Heart right ventricle (tissue), 16 donors: ENCODE results near the gene INTS1. TPM values are rescaled to one million over a fixed set of nuclear protein-coding genes. Genes with fewer than 3 reads are reported as not detected.
A peak's percentile ranks its signal among the peaks of the same experiment; 100 is the strongest.

ENCODE experiments used
- ATAC-seq, 8 donors: fragments of 200-7000 bp; cut with Tn5 transposase; one replicate each; pipeline ENCODE4 v1.9.1; 2020; ENCODE audit warnings: mild to moderate bottlenecking in 8 of 8, moderate library complexity in 8 of 8, moderate number of reproducible peaks in 1 of 8
- DNase-seq, 2 donors: peaks; one replicate each; pipeline ENCODE4 v3.0.0-alpha.2; 2020
- H3K27ac ChIP-seq, 10 donors: fragments of 200-600 bp; sonication (generic) in 2 of 10; one replicate each; pipeline versions ENCODE4 v1.5.0 to v1.8.0; 2020 to 2022; ENCODE audit warnings: mild to moderate bottlenecking in 3 of 10
- H3K27me3 ChIP-seq, 7 donors: fragments of 200-600 bp; one replicate each; pipeline ENCODE4 v1.8.0; 2021 to 2022; ENCODE audit warnings: mild to moderate bottlenecking in 2 of 7
- H3K36me3 ChIP-seq, 9 donors: fragments of 200-600 bp; sonication (generic) in 1 of 9; one replicate each; pipeline versions ENCODE4 v1.5.0 to v1.8.0; 2020 to 2022; ENCODE audit warnings: mild to moderate bottlenecking in 2 of 9
- H3K4me1 ChIP-seq, 9 donors: fragments of 200-600 bp; sonication (generic) in 1 of 9; one replicate each; pipeline versions ENCODE4 v1.5.0 to v1.8.0; 2020 to 2022; ENCODE audit warnings: mild to moderate bottlenecking in 4 of 9
- H3K4me3 ChIP-seq, 10 donors: fragments of 200-600 bp; sonication (generic) in 2 of 10; one replicate each; pipeline versions ENCODE4 v1.5.0 to v1.8.0; 2020 to 2022; ENCODE audit warnings: mild to moderate bottlenecking in 7 of 10, moderate library complexity in 2 of 10
- H3K9me3 ChIP-seq, 11 donors: fragments of 200-600 bp in 10 of 11; sonication (generic) in 2 of 11; one replicate each; pipeline versions ENCODE4 v1.5.0 to v1.8.0; 2013 to 2022; ENCODE audit warnings: mild to moderate bottlenecking in 2 of 11, control low read depth in 1 of 11, moderate library complexity in 1 of 11
- CTCF ChIP-seq, 9 donors: fragments of 200-600 bp; sonication (generic) in 2 of 9; IDR thresholded peaks; one replicate each; pipeline versions ENCODE4 v1.5.0 to v1.8.0; 2021 to 2022; ENCODE audit warnings: antibody characterized with exemption in 9 of 9, mild to moderate bottlenecking in 5 of 9, moderate library complexity in 1 of 9
- WGBS, 2 donors: extraction: QIAGEN DNeasy Blood & Tissue Kit; methylation state at CpG; one replicate each; pipeline ENCODE4 v1.1.7; 2013; ENCODE audit warnings: inconsistent platforms in 1 of 2; 5-methylcytosine and 5-hydroxymethylcytosine counted together
- intact Hi-C, 10 donors: fragments of 100-400 bp; cut with DNase I; formaldehyde crosslinking; loops; one replicate each; pipeline versions ENCODE4 v1.11.1 to v1.14.2; 2022
- polyA plus RNA-seq, 2 donors: library from polyadenylated mRNA; stranded (reverse); fragments of 200-250 nt; gene quantifications; one replicate each; pipeline ENCODE4 v1.2.3, GENCODE V29; 2013
- total RNA-seq, 10 donors: library from RNA; stranded (reverse); fragmentation: NEBNext Ultra II Directional in 3 of 10; extraction: Animal tissue kit (Norgen Biotek cat#: 25700) in 3 of 10; gene quantifications; one replicate each; pipeline versions ENCODE4 v1.2.1 to v1.2.4, GENCODE V29; 2021 to 2023
- donor health status: Arrhythmogenic right ventricular cardiomyopathy.
- donor health status: ischemic (EF 13 %, LVEDD 7.1; RV severe dilation, severe dysfunction).
- donor health status: healthy with polysubstance abuse.
- donor health status: DM: no; HTN: yes; CAD: no.
- donor health status: DM: no; HTN: no; CAD: no.
- donor health status: ischemic (EF 25% LVEDD 6.9; RV normal size, moderate dysfunction).
- donor health status: ischemic (EF 25% LVEDD 5.7; RV mildly dilated, moderate dysfunction).
- donor health status: healthy.
- donor health status: DM: yes; HTN: yes; CAD: no.
- donor health status: Ischemic cardiomyopathy.
- donor health status: ischemic (EF 35%, LVEDD 5.7; RV mildly dilated, moderate dysfunction).
- donor health status: nonischemic (EF 11% LVEDD 7.7; RV severe dilation, severe dysfunction).
- donor health status: DM: yes; HTN: yes; CAD: no.
- donor health status: PGD.
- donor health status: ischemic (EF 29% LVEDD 5.4; RV normal size, mild dysfunction).
- donor health status: nonischemic (EF 23%, LVEDD 6.1; RV moderate dilation, normal function).

INTS1 gene
- total and polyA plus RNA-seq, 12 donors, result 41.5 to 59.4 (median 45.4) TPM

GRCh38 chr7:1422512-1423263 is 81.5 kb downstream of the INTS1 start:
- DNase-seq (no peak), ATAC-seq (peak in 2 of 8 donors; percentile 11 to 28)
- Histone ChIP-seq H3K9me3 (no peaks in the 10 kb centered on the region), H3K4me1 (peaks cover 0 to 8% (median 3%) of the 10 kb centered on the region in 9 donors), H3K4me3 (no peak overlapping the region), H3K27me3 (peaks cover 0 to 65% (median 53%) of the 10 kb centered on the region in 7 donors), H3K36me3 (no peaks in the 10 kb centered on the region), H3K27ac (no peak overlapping the region)
- no peak for TF ChIP-seq CTCF (IDR thresholded peaks at IDR 0.05)
- WGBS, 2 donors, result 27 to 28% methylated on average over 23 to 24 of the region's 24 CpGs
- intact Hi-C loops, result loop anchor here in 2 of 10 donors (10.0 kb wide), 2 partner anchors 52 to 198 kb away; no protein-coding TSS in a partner anchor

GRCh38 chr7:1421946-1422345 is 82.2 kb downstream of the INTS1 start:
- intact Hi-C loops, result loop anchor here in 2 of 10 donors (10.0 kb wide), 2 partner anchors 53 to 197 kb away; no protein-coding TSS in a partner anchor
- ATAC-seq, result no peak
- H3K27me3 ChIP-seq, result peaks cover 0 to 64% (median 53%) of the 10 kb centered on the region in 7 donors
- no peaks in the 10 kb centered on the region for H3K36me3 ChIP-seq
- H3K4me3 ChIP-seq, result no peak overlapping the region
- TF ChIP-seq CTCF (IDR thresholded peaks at IDR 0.05), result no peak
- 87 to 93% methylated on average over 8 of the region's 8 CpGs for WGBS, 2 donors
- no peak for DNase-seq
- no peak overlapping the region for H3K27ac ChIP-seq
- no peaks in the 10 kb centered on the region for H3K9me3 ChIP-seq
- peaks cover 0 to 11% (median 3%) of the 10 kb centered on the region in 9 donors for H3K4me1 ChIP-seq

GRCh38 chr7:1421020-1421790 is 83.0 kb downstream of the INTS1 start:
- peak in 1 of 8 donors; percentile 25 for ATAC-seq
- Histone ChIP-seq H3K4me3 (no peak overlapping the region), H3K4me1 (peaks cover 0 to 11% (median 3%) of the 10 kb centered on the region in 9 donors), H3K27ac (no peak overlapping the region), H3K27me3 (peaks cover 0 to 60% (median 53%) of the 10 kb centered on the region in 7 donors), H3K36me3 (no peaks in the 10 kb centered on the region), H3K9me3 (no peaks in the 10 kb centered on the region)
- intact Hi-C loops, result loop anchor here in 2 of 10 donors (10.0 kb wide), 2 partner anchors 54 to 196 kb away; no protein-coding TSS in a partner anchor
- TF ChIP-seq CTCF (IDR thresholded peaks at IDR 0.05), result no peak
- WGBS, 2 donors, result 87 to 88% methylated on average over 41 of the region's 41 CpGs
- no peak for DNase-seq

Other genes starting within 250 kb of the INTS1 start
- 10 to 100 TPM in 2 of 10 donors, 1 to 10 TPM in 8; 4.6 to 14.9 (median 7.5) TPM for gene MICALL2, start 44.9 kb downstream of the INTS1 start, total RNA-seq
- 10 to 100 TPM; 18.9 to 38.3 TPM for gene MICALL2, start 44.9 kb downstream of the INTS1 start, polyA plus RNA-seq
- gene MAFK, start 26.3 kb upstream of the INTS1 start, total RNA-seq, result 100 to 1,000 TPM in 5 of 10 donors, 10 to 100 TPM in 5; 58.6 to 180 (median 106) TPM
- gene MAFK, start 26.3 kb upstream of the INTS1 start, polyA plus RNA-seq, result 100 to 1,000 TPM in 1 of 2 donors, 10 to 100 TPM in 1; 82.1 to 102 TPM
- under 1 TPM; 0.09 to 0.85 (median 0.51) TPM for gene TMEM184A, start 51.8 kb upstream of the INTS1 start, total RNA-seq
- gene TMEM184A, start 51.8 kb upstream of the INTS1 start, polyA plus RNA-seq, result 1 to 10 TPM in 1 of 2 donors, under 1 TPM in 1; 0.45 to 1.2 TPM
- 10 to 100 TPM in 8 of 10 donors, 1 to 10 TPM in 2; 7.3 to 14.1 (median 11.1) TPM for gene PSMG3, start 65.6 kb upstream of the INTS1 start, total RNA-seq
- gene PSMG3, start 65.6 kb upstream of the INTS1 start, polyA plus RNA-seq, result 10 to 100 TPM; 44.6 to 45.7 TPM
- 1 to 10 TPM; 3.4 to 9.5 (median 6.4) TPM for gene ELFN1, start 165.9 kb upstream of the INTS1 start, total RNA-seq
- gene ELFN1, start 165.9 kb upstream of the INTS1 start, polyA plus RNA-seq, result 1 to 10 TPM; 3.0 to 5.7 TPM